BLaER1 treated with 17β-estradiol and CSF1 and Interleukin-3, amounts not matched to agents 10 nM and 100 nM (cell line): ENCODE measurements around the gene TTC23L.

Experiments
- H3K27ac ChIP-seq, 11 experiments: shearing (Covaris generic); formaldehyde crosslinking; 2 replicates each; pipeline ENCODE4 v1.8.1; 2022
- H3K27me3 ChIP-seq, 11 experiments: shearing (Covaris generic); formaldehyde crosslinking; 2 replicates each; pipeline ENCODE4 v1.8.1; 2022
- H3K36me3 ChIP-seq, 11 experiments: shearing (Covaris generic); formaldehyde crosslinking; 2 replicates each; pipeline ENCODE4 v1.8.1; 2022
- H3K4me1 ChIP-seq, 10 experiments: shearing (Covaris generic); formaldehyde crosslinking; 2 replicates each; pipeline ENCODE4 v1.8.1; 2022
- H3K4me2 ChIP-seq, 11 experiments: shearing (Covaris generic); formaldehyde crosslinking; 2 replicates each; pipeline ENCODE4 v1.8.1; 2022
- H3K4me3 ChIP-seq, 10 experiments: shearing (Covaris generic); formaldehyde crosslinking; 2 replicates each; pipeline ENCODE4 v1.8.1; 2022
- H3K9ac ChIP-seq, 11 experiments: shearing (Covaris generic); formaldehyde crosslinking; 2 replicates each; pipeline ENCODE4 v1.8.1; 2022
- H3K9me3 ChIP-seq, 11 experiments: shearing (Covaris generic); formaldehyde crosslinking; replicated peaks in 1 of 11; 2 replicates each; pipeline ENCODE4 v1.8.1; 2022
- H4K20me1 ChIP-seq, 11 experiments: shearing (Covaris generic); formaldehyde crosslinking; 2 replicates each; pipeline ENCODE4 v1.8.1; 2022
- Cebpa-rat ChIP-seq, 11 experiments: shearing (Covaris generic); IDR thresholded peaks; 2 replicates each; pipeline ENCODE4 v1.8.1; 2022

Gene TTC23L

DNA sequence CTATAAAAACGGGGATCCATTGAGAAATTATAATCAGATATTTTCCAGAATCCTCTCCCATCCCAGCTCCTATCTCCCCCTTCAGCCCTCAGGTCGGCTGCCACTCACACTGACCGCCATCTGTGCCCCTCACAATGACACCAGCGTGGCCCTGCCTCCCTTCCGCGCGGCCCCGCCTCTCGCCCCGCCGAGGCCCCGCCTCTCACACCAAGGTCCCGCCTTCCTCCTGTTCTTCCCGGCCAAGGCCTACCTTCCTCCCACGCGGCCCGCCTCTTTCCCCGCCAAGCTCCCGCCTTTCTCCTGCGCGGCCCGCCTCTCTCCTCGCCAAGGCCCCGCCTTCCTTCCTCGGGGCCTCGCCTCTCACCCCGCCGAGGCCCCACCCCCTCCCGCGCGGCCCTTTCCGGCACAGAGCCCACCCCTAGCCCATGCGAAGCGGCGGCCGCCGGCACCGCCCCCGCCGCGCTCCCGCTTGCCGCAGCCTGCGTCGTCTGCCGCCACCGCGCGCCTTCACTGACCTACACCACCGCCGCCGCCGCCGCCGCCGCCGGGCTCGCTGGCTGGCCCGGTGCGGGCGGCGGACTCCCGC lies 90.3 kb downstream of the TTC23L start, which contains the start of gene DNAJC21:
Gene DNAJC21 (plus strand): TSS at position 426 of the 586 bp plus-strand sequence. CDS start 261 bp downstream, outside the sequence.
- Histone ChIP-seq H3K9me3 (no peaks in the 10 kb centered on the region), H3K9ac (peak within 1 kb of the TSS; percentile 81 to 95 (median 91)), H4K20me1 (peaks cover 5 to 81% (median 37%) of the 10 kb centered on the region in 11 experiments; a peak in 19 of 22 replicates), H3K27me3 (no peaks in the 10 kb centered on the region), H3K4me1 (peaks cover 24 to 30% (median 28%) of the 10 kb centered on the region in 10 experiments; a peak in 19 of 20 replicates), H3K27ac (peak within 1 kb of the TSS; percentile 78 to 95 (median 87)), H3K36me3 (peaks cover 36 to 64% (median 50%) of the 10 kb centered on the region in 11 experiments), H3K4me2 (peak within 1 kb of the TSS; percentile 71 to 96 (median 86)), H3K4me3 (peak within 1 kb of the TSS; percentile 80 to 97 (median 92))
- no peak for TF ChIP-seq Cebpa-rat (IDR thresholded peaks at IDR 0.05)

DNA sequence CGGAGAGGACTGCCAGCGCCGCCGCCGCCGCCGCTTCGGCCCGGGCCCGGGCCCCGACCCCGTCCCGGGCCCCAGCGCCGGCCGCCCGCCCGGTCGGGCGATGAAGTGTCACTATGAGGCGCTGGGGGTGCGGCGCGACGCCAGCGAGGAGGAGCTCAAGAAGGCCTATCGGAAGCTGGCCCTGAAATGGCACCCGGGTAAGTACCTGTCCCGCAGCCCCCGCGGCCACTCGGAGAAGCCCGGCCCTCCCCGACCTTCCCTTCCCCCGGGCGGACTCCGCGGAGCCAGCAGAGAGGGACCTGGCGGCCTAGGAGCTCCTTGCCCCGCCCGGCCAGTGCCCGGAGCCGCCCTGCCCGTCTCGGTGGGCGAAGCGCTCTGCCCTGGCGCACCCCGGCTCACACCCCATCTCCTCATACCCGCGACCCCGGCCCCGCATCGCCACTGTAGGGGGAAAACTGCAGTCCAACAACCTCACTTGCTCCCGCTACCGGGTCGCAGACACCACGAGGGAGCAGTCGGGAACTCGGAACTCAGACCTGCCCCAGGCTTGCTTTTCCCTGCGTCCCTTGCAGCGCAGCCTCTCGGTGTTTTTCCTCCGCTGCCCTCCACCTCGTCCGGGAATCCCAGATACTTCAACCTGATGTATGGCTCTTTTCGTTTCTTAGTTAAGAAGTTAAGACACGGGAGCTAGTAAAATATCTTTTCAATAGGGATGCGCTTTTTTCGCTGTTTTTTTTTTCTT lies 90.9 kb downstream of the TTC23L start:
- no peaks in the 10 kb centered on the region for H3K9me3 ChIP-seq
- no peaks in the 10 kb centered on the region for H3K27me3 ChIP-seq
- H3K9ac ChIP-seq: peak overlapping the region; percentile 81 to 95 (median 91)
- H3K4me3 ChIP-seq: peak overlapping the region; percentile 80 to 97 (median 92)
- H4K20me1 ChIP-seq: peaks cover 9 to 82% (median 44%) of the 10 kb centered on the region in 11 experiments; a peak in 18 of 22 replicates
- peaks cover 33 to 64% (median 50%) of the 10 kb centered on the region in 11 experiments for H3K36me3 ChIP-seq
- peak overlapping the region; percentile 78 to 95 (median 87) for H3K27ac ChIP-seq
- peak overlapping the region; percentile 71 to 96 (median 86) for H3K4me2 ChIP-seq
- H3K4me1 ChIP-seq: peaks cover 24 to 30% (median 28%) of the 10 kb centered on the region in 10 experiments; a peak in 19 of 20 replicates
- TF ChIP-seq Cebpa-rat (IDR thresholded peaks at IDR 0.05): no peak

GRCh38 chr5:34930462-34930844 lies 91.5 kb downstream of the TTC23L start:
- Histone ChIP-seq H3K9ac (peak overlapping the region; percentile 81 to 95 (median 91)), H3K4me3 (peak overlapping the region; percentile 80 to 97 (median 92)), H3K4me2 (peak overlapping the region; percentile 71 to 96 (median 86)), H3K36me3 (peaks cover 30 to 64% (median 50%) of the 10 kb centered on the region in 11 experiments), H3K9me3 (no peaks in the 10 kb centered on the region), H3K27me3 (no peaks in the 10 kb centered on the region), H4K20me1 (peaks cover 9 to 82% (median 44%) of the 10 kb centered on the region in 11 experiments; a peak in 19 of 22 replicates), H3K27ac (peak overlapping the region; percentile 78 to 95 (median 87)), H3K4me1 (peaks cover 24 to 30% (median 28%) of the 10 kb centered on the region in 10 experiments; a peak in 19 of 20 replicates)
- TF ChIP-seq Cebpa-rat (IDR thresholded peaks at IDR 0.05): no peak

DNA sequence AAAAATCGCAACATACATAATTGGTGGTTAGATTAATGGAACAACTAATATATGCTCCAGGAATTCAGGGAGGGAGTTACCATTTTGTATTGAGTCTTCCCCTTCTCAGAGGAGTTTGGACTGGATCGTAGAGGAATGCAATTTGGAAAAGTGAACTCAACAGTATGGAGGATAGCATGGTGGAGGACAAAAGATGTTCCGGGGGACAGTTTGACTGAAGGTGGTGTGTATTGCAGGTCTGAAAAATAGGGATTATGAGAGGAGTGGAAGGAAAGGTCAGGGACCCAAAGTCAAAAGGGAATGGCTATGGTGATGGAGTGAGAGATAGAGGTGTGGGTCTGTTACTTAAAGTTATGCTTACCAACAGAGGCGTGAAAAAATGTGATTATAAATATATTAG lies 91.9 kb downstream of the TTC23L start:
- Histone ChIP-seq H3K4me2 (peak overlapping the region; percentile 71 to 96 (median 86)), H3K9ac (peak overlapping the region; percentile 81 to 95 (median 91)), H3K9me3 (no peaks in the 10 kb centered on the region), H3K27me3 (no peaks in the 10 kb centered on the region), H3K36me3 (peaks cover 30 to 64% (median 50%) of the 10 kb centered on the region in 11 experiments), H3K4me3 (peak overlapping the region; percentile 80 to 97 (median 92)), H3K4me1 (peaks cover 24 to 30% (median 28%) of the 10 kb centered on the region in 10 experiments; a peak in 19 of 20 replicates), H3K27ac (peak overlapping the region; percentile 78 to 95 (median 87); a peak in 18 of 22 replicates), H4K20me1 (peaks cover 9 to 78% (median 42%) of the 10 kb centered on the region in 11 experiments; a peak in 19 of 22 replicates)
- no peak for TF ChIP-seq Cebpa-rat (IDR thresholded peaks at IDR 0.05)

- peaks cover 5 to 62% (median 36%) of the 10 kb centered on the region in 11 experiments; a peak in 18 of 22 replicates for H4K20me1 ChIP-seq
- no peak overlapping the region for H3K4me2 ChIP-seq
- H3K9ac ChIP-seq: no peak overlapping the region
- peaks cover 21 to 26% (median 24%) of the 10 kb centered on the region in 10 experiments; a peak in 19 of 20 replicates for H3K4me1 ChIP-seq
- no peaks in the 10 kb centered on the region for H3K27me3 ChIP-seq
- peaks cover 41 to 64% (median 54%) of the 10 kb centered on the region in 11 experiments for H3K36me3 ChIP-seq
- no peaks in the 10 kb centered on the region for H3K9me3 ChIP-seq
- no peak overlapping the region for H3K27ac ChIP-seq
- no peak overlapping the region for H3K4me3 ChIP-seq
- TF ChIP-seq Cebpa-rat (IDR thresholded peaks at IDR 0.05): no peak
These were observed 94.0 kb downstream of the TTC23L start for GRCh38 chr5:34932947-34933346.

DNA sequence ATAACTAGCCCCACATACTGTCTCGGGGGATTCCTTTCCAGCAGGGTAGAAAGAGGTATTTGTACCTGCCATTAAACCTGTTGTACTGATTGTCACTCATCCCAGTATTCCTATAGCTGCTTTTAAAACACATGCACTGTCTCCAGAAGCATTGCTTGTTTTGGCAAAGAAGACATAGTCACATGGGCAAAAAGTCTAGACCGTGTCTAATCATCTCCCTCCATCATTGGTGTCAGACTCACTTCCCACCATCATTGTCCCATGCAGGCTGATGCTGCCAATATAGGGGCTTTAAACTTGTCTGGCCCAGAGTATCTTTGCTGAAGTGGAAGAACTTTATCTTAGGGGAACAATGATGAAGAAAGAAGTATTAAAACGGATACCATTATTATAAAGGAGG lies 103.0 kb downstream of the TTC23L start:
- Histone ChIP-seq H3K9me3 (no peaks in the 10 kb centered on the region), H3K4me1 (no peaks in the 10 kb centered on the region), H3K4me3 (no peak overlapping the region), H3K4me2 (no peak overlapping the region), H4K20me1 (no peaks in the 10 kb centered on the region), H3K36me3 (peaks cover 87 to 97% (median 93%) of the 10 kb centered on the region in 11 experiments), H3K27me3 (no peaks in the 10 kb centered on the region), H3K9ac (no peak overlapping the region), H3K27ac (no peak overlapping the region)
- TF ChIP-seq Cebpa-rat (IDR thresholded peaks at IDR 0.05): no peak

DNA sequence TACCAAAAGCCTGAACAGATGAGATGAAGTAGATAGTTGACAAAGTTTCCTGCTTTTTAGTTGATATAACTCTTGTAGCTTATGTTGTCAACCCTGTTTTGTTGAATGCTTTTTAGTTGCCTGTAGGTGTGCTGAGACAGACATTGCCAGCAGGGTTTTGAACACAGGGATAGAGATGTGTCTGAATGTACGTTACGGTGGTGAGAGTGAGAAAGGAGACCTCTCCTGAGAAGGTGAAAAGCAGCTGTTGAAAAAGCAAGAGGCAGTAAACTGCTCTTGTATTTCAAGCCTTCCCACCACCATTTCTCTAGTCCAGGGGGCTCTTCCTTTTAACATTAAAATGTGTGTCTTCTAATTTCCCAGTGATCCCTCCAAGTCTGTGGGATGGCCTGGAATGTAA lies 105.1 kb downstream of the TTC23L start:
- Histone ChIP-seq H3K36me3 (peaks cover 79 to 97% (median 90%) of the 10 kb centered on the region in 11 experiments), H3K9ac (no peak overlapping the region), H3K9me3 (no peaks in the 10 kb centered on the region), H3K4me1 (no peaks in the 10 kb centered on the region), H3K27me3 (no peaks in the 10 kb centered on the region), H4K20me1 (no peaks in the 10 kb centered on the region), H3K4me3 (no peak overlapping the region), H3K27ac (no peak overlapping the region), H3K4me2 (no peak overlapping the region)
- no peak for TF ChIP-seq Cebpa-rat (IDR thresholded peaks at IDR 0.05)

GRCh38 chr5:34944460-34945047 lies 105.6 kb downstream of the TTC23L start:
- Histone ChIP-seq H3K4me1 (no peaks in the 10 kb centered on the region), H3K36me3 (peaks cover 82 to 97% (median 90%) of the 10 kb centered on the region in 11 experiments)
- TF ChIP-seq Cebpa-rat (IDR thresholded peaks at IDR 0.05): no peak

More at GRCh38 chr5:34944460-34945047, 105.6 kb downstream of the TTC23L start:
- Histone ChIP-seq H3K9me3 (no peaks in the 10 kb centered on the region), H3K9ac (no peak overlapping the region), H3K27ac (no peak overlapping the region), H3K4me2 (no peak overlapping the region), H3K27me3 (no peaks in the 10 kb centered on the region), H3K4me3 (no peak overlapping the region), H4K20me1 (no peaks in the 10 kb centered on the region)
